HEK293 (cell line): Measurements from ENCODE around the gene TMEM207.

Source experiments
- CTCF ChIA-PET: fragments of 350-600 bp; formaldehyde crosslinking; extraction: SDS; loops from one replicate; lab custom pipeline; 2021; ENCODE audit warnings: antibody characterized with exemption; lab: Yijun Ruan, JAX
- POLR2A ChIA-PET: fragments of 300-600 bp; formaldehyde crosslinking; extraction: SDS; loops from one replicate; lab custom pipeline; 2020; ENCODE audit warnings: antibody characterized with exemption, inconsistent platforms; lab: Yijun Ruan, JAX
- H3K27ac ChIP-seq: fragments of 200-500 bp; sonication (Bioruptor generic); 2 replicates; pipeline ENCODE4 v1.5.1; 2014; ENCODE audit warnings: low read depth, low read length, control low read depth, inconsistent platforms; ENCODE audit errors: extremely low read depth
- H3K36me3 ChIP-seq, 2 experiments: fragments of 200-500 bp in 1 of 2; sonication (Bioruptor generic) in 1 of 2; 1 replicate in 1 of 2; 2 replicates in 1 of 2; pipeline ENCODE4 v1.5.1; 2014 to 2017; ENCODE audit warnings: inconsistent platforms in 2 of 2, low read length in 2 of 2; ENCODE audit not compliant: control insufficient read depth in 2 of 2, insufficient read depth in 1 of 2
- H3K4me1 ChIP-seq: fragments of 200-500 bp; sonication (Bioruptor generic); 2 replicates; pipeline ENCODE4 v1.5.1; 2014; ENCODE audit warnings: mild to moderate bottlenecking, low read length, inconsistent platforms; ENCODE audit not compliant: control insufficient read depth, insufficient read depth
- H3K4me3 ChIP-seq: 2 replicates; pipeline ENCODE4 v1.5.1; 2011; ENCODE audit warnings: low read depth, mild to moderate bottlenecking, control low read depth, low read length, moderate library complexity
- H3K9me3 ChIP-seq: fragments of 200-500 bp; sonication (Bioruptor generic); 2 replicates; pipeline ENCODE4 v1.5.1; 2014; ENCODE audit warnings: low read depth, low read length, inconsistent platforms; ENCODE audit not compliant: control insufficient read depth, insufficient read depth
- GLI2 ChIP-seq: fragments of 450-650 bp; formaldehyde crosslinking; IDR thresholded peaks from 2 replicates; pipeline ENCODE4; 2017; ENCODE audit warnings: missing biosample characterization, missing genetic modification characterization, low read depth, borderline replicate concordance
- IKZF3 ChIP-seq: fragments of 450-650 bp; IDR thresholded peaks from 2 replicates; pipeline ENCODE4 v1.5.0; 2018; ENCODE audit warnings: missing biosample characterization, mild to moderate bottlenecking, missing genetic modification characterization, moderate library complexity
- INSM2 ChIP-seq: fragments of 450-650 bp; formaldehyde crosslinking; IDR thresholded peaks from 2 replicates; pipeline ENCODE4 v1.5.1; 2016; ENCODE audit warnings: missing biosample characterization, missing genetic modification characterization
- KLF17 ChIP-seq: fragments of 450-650 bp; formaldehyde crosslinking; IDR thresholded peaks from 2 replicates; pipeline ENCODE4 v1.5.1; 2016; ENCODE audit warnings: missing biosample characterization, missing genetic modification characterization
- PATZ1 ChIP-seq: fragments of 450-650 bp; formaldehyde crosslinking; IDR thresholded peaks from 2 replicates; pipeline ENCODE4 v1.5.1; 2016; ENCODE audit warnings: missing biosample characterization, missing genetic modification characterization
- PRDM1 ChIP-seq: fragments of 450-650 bp; formaldehyde crosslinking; IDR thresholded peaks from 2 replicates; pipeline ENCODE4; 2016; ENCODE audit warnings: missing biosample characterization, missing genetic modification characterization
- WT1 ChIP-seq: fragments of 450-650 bp; formaldehyde crosslinking; IDR thresholded peaks from 2 replicates; pipeline ENCODE4 v1.5.1; 2016; ENCODE audit warnings: missing biosample characterization, missing genetic modification characterization
- ZFP37 ChIP-seq: fragments of 450-650 bp; formaldehyde crosslinking; IDR thresholded peaks from 2 replicates; pipeline ENCODE4 v1.5.1; 2016; ENCODE audit warnings: missing biosample characterization, missing genetic modification characterization
- ZNF157 ChIP-seq: fragments of 450-650 bp; formaldehyde crosslinking; IDR thresholded peaks from 2 replicates; pipeline ENCODE4 v1.5.1; 2016; ENCODE audit warnings: missing biosample characterization, missing genetic modification characterization
- ZNF18 ChIP-seq: fragments of 450-650 bp; formaldehyde crosslinking; IDR thresholded peaks from 2 replicates; pipeline ENCODE4 v1.5.1; 2016; ENCODE audit warnings: missing biosample characterization, missing genetic modification characterization
- ZNF19 ChIP-seq: fragments of 450-650 bp; formaldehyde crosslinking; IDR thresholded peaks from 2 replicates; pipeline ENCODE4; 2016; ENCODE audit warnings: missing biosample characterization, missing genetic modification characterization, low read depth
- ZNF202 ChIP-seq: fragments of 450-650 bp; formaldehyde crosslinking; IDR thresholded peaks from 2 replicates; pipeline ENCODE4 v1.5.1; 2016; ENCODE audit warnings: missing biosample characterization, missing genetic modification characterization, borderline replicate concordance
- ZNF473 ChIP-seq: fragments of 450-650 bp; formaldehyde crosslinking; IDR thresholded peaks from 2 replicates; pipeline ENCODE4 v1.5.1; 2017; ENCODE audit warnings: missing biosample characterization, missing genetic modification characterization
- ZNF548 ChIP-seq: fragments of 450-650 bp; formaldehyde crosslinking; IDR thresholded peaks from 2 replicates; pipeline ENCODE4 v1.5.1; 2016; ENCODE audit warnings: missing biosample characterization, missing genetic modification characterization
- ZNF580 ChIP-seq: fragments of 450-650 bp; formaldehyde crosslinking; IDR thresholded peaks from 2 replicates; pipeline ENCODE4 v1.5.1; 2016; ENCODE audit warnings: missing biosample characterization, missing genetic modification characterization
- ZNF600 ChIP-seq: fragments of 450-650 bp; formaldehyde crosslinking; IDR thresholded peaks from 2 replicates; pipeline ENCODE4 v1.5.1; 2016; ENCODE audit warnings: missing biosample characterization, missing genetic modification characterization
- ZNF654 ChIP-seq: fragments of 450-650 bp; formaldehyde crosslinking; IDR thresholded peaks from 2 replicates; pipeline ENCODE4 v1.5.1; 2016; ENCODE audit warnings: low read depth, missing biosample characterization, missing genetic modification characterization
- ZNF658 ChIP-seq: fragments of 450-650 bp; formaldehyde crosslinking; IDR thresholded peaks from 2 replicates; pipeline ENCODE4; 2016; ENCODE audit warnings: missing biosample characterization, missing genetic modification characterization
- ZNF692 ChIP-seq: fragments of 450-650 bp; formaldehyde crosslinking; IDR thresholded peaks from 2 replicates; pipeline ENCODE4 v1.5.1; 2016; ENCODE audit warnings: missing biosample characterization, missing genetic modification characterization
- ZNF830 ChIP-seq: fragments of 450-650 bp; IDR thresholded peaks from 2 replicates; pipeline ENCODE4 v1.5.0; 2018; ENCODE audit warnings: missing biosample characterization, missing genetic modification characterization, low read depth, mild to moderate bottlenecking, moderate library complexity

Gene TMEM207

GRCh38 chr3:190446573-190447279, 3.0 kb downstream of the TMEM207 start:
- POLR2A ChIA-PET = no interaction called here

More at GRCh38 chr3:190446573-190447279, 3.0 kb downstream of the TMEM207 start:
- no peaks in the 10 kb centered on the region for H3K4me1 ChIP-seq
- H3K36me3 ChIP-seq = no peaks in the 10 kb centered on the region
- TF ChIP-seq ZNF830 (tag by site-specific recombination) (no peak), INSM2 (tag by site-specific recombination) (no peak), IKZF3 (tag by site-specific recombination) (no peak), ZNF548 (tag by site-specific recombination) (no peak), ZFP37 (tag by site-specific recombination) (no peak), ZNF580 (tag by site-specific recombination) (no peak), ZNF692 (tag by site-specific recombination) (no peak), GLI2 (tag by site-specific recombination) (no peak), ZNF19 (tag by site-specific recombination) (no peak), ZNF654 (no peak), KLF17 (no peak), ZNF18 (tag by site-specific recombination) (no peak), WT1 (no peak), ZNF157 (no peak), ZNF473 (tag by site-specific recombination) (no peak), ZNF202 (tag by site-specific recombination) (no peak), ZNF658 (tag by site-specific recombination) (no peak), PATZ1 (no peak), ZNF600 (tag by site-specific recombination) (no peak), PRDM1 (tag by site-specific recombination) (no peak)
- no peak overlapping the region for H3K4me3 ChIP-seq
- H3K9me3 ChIP-seq = no peaks in the 10 kb centered on the region
- no peak overlapping the region for H3K27ac ChIP-seq
- CTCF ChIA-PET = interaction anchor here (0.7 to 0.9 kb wide), 3 partner anchors 98 to 485 kb away, joined by 3 read pairs; no protein-coding TSS in a partner anchor
